GM18505 (cell line): Measurements from ENCODE around the gene PCTP.

ENCODE experiments used
- ATAC-seq: cut with Tn5 transposase; IDR thresholded peaks from one replicate; pipeline ENCODE4 v1.9.1; 2021; ENCODE audit not compliant: unreplicated experiment
- POLR2A ChIP-seq: IDR thresholded peaks from 4 replicates; pipeline ENCODE4 v1.6.1; 2011; ENCODE audit warnings: borderline replicate concordance; ENCODE audit not compliant: insufficient read depth, insufficient read length; ENCODE audit errors: extremely low read depth

The PCTP gene

GRCh38 chr17:55750750-55751657 lies at the start of gene PCTP:
Gene PCTP (plus strand): TSS chr17:55751051. CDS start chr17:55751104, 53 bp downstream.
- peak; percentile 65 for TF ChIP-seq POLR2A
- peak; percentile 99 for ATAC-seq

- ATAC-seq = no peak
- no peak for TF ChIP-seq POLR2A
Measured at GRCh38 chr17:55702150-55702549, 48.7 kb upstream of the PCTP start.

DNA sequence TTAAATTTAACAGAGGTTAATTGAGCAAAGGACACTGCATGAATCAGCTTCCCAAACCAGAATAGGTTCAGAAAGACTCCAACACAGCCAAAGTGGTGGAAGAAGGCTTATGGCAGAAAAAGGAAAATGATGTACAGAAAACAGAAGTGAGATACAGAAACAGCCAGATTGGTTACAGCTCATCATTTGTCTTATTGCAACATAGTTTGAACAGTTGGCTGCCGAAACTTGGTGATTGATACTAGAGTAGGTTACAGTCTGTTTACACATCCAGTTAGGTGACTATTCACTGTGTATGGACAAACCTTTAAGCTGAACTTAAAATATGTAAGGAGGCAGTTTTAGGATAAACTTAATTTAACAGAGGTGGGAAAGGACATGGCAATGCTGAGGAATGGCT lies 46.5 kb upstream of the PCTP start:
- TF ChIP-seq POLR2A = no peak
- ATAC-seq = no peak

- TF ChIP-seq POLR2A = no peak
- peak; percentile 81 for ATAC-seq
Measured at GRCh38 chr17:55705847-55706246, 45.0 kb upstream of the PCTP start.

DNA sequence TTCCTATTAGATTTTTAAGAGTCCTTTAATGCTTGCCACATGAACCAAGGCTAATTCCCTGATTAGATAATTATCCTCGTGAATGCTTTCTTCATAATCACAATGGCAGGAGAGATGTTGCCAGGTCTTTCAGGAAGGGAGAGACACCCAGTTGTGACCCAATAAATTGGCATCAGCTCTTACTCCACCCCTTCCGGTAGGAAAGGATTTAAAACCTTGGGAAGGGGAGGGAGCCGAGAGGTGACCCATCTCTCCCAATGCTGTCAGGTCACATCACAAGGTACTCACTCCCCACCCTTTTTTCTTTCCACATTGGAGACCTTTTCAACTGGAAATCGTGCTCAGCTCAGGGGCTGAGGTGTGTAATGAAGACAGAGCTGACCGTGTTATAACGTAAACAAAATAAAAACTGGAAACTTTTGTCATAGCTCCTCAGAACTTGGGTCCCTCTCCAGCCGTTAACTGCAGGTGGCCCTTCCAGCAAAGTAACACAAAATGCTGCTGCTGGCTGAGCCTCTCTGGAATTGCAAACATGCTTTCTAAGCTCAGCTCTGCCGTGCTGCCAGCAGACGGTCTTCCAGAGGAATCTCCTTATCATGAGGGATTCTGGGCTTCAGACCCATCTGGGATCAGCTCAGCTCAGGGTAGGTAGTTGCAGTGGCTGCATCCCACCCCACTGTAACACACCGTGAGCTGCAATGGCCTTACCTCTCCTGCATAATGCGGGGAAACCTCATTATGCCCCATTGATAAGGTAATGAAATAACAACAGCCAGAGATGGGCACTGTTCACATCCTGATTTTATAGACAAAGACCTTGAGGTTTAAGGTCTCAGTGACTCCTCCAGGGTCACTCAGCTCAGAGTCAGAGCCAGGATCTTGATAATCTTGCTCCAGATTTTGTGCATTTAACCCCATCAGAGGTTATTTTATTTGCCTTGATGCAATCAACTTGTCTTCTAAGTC lies 43.8 kb upstream of the PCTP start:
- no peak for TF ChIP-seq POLR2A
- no peak for ATAC-seq

GRCh38 chr17:55708175-55708974 lies 42.5 kb upstream of the PCTP start:
- TF ChIP-seq POLR2A = no peak

DNA sequence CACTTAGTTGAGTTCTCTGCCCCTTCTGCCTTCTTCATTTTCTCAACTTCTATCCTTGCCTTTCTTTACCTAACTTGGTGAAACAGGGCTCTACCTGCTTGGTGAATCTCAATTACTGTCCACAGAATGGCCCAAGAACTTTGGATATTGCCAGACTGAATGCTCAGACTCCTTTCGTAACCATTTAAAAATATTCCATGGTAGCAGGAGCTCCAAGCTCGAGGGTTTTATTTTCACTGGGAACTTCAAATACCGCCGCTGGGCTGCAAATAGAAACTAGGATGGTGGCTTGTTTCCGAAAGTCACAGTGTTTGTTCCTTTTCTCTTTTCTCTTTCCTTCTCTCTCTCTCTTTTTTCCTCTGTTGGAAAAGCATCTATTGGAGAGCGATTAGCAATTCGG lies 41.4 kb upstream of the PCTP start:
- TF ChIP-seq POLR2A = no peak
- no peak for ATAC-seq

More at GRCh38 chr17:55708175-55708974, 42.5 kb upstream of the PCTP start:
- ATAC-seq = no peak

GRCh38 chr17:55709984-55710383 lies 40.9 kb upstream of the PCTP start:
- no peak for TF ChIP-seq POLR2A
- ATAC-seq = no peak

GRCh38 chr17:55710410-55710809 lies 40.4 kb upstream of the PCTP start:
- TF ChIP-seq POLR2A = no peak
- ATAC-seq = no peak

DNA sequence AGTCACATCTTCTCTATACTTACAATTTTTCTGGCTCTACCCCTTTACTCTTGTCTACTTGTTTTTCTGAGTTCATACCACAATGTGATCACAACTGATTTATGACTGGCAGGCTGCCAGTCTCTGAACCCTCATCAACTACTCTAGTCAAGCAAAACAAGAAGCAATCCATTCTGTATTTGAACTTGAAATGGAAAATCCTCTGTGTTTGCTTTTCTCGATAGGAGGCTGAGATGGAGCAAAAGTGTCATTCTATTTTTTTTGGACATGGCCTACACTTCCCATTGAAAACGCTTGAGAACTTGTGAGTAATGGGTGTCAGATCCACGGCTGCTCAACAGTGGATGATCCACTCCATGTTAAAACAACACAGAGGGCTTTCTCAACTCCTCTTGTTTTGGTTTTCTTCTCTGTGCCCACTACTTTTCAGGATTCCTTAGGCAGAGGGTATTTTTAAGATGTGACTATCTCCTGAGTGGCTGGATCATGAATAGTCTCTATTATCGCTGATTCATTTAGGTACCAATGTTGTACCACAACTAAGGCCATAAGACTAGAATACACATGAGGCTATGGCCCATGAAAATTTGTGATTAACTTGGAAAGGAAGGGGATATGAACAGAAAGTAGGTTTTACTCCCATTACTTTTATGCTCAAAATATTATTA lies 39.9 kb upstream of the PCTP start:
- ATAC-seq = no peak
- TF ChIP-seq POLR2A = no peak

DNA sequence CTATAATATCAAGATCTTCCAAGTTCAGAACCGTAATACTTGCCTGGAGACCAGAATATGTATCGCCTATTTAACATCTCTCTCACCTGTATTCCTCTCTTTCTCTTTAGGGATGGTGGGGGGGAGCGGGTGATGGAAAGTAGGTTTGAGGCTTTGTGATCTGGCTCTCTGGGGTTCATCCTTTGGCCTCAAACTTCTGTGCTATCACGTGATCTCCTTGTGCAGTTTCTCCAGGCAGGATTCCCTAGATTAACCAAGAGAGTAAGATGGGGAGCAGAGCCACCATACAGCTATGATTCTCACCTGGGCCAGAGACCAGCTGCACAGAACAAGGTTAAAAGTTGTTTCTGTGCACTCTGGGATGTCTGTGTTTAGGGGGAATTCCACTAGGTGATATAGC lies 33.4 kb upstream of the PCTP start:
- TF ChIP-seq POLR2A = no peak
- no peak for ATAC-seq
